GM10266 (cell line): ENCODE measurements around the gene CEL.
A peak's percentile ranks its signal among the peaks of the same experiment; 100 is the strongest.
"Not testable (repeated sequence)": the region's sequence is repeated elsewhere in the genome, so short reads cannot be mapped to it uniquely, and the experiment has no call there.

ENCODE experiments used
- DNase-seq: peaks from one replicate; pipeline ENCODE4 v3.0.0; 2012; ENCODE audit errors: extremely low spot score
- CTCF ChIP-seq: IDR thresholded peaks from 2 replicates; pipeline ENCODE4 v1.5.1; 2012; ENCODE audit warnings: mild to moderate bottlenecking, low read depth; ENCODE audit not compliant: control insufficient read depth, insufficient read depth; ENCODE audit errors: missing control alignments

CEL gene

GRCh38 chr9:133061764-133062145 is at the start of gene CEL:
Gene CEL (plus strand): TSS chr9:133061981. CDS start chr9:133062003, 22 bp downstream.
- DNase-seq, result not testable (repeated sequence)

- no peak for DNase-seq
Measured at GRCh38 chr9:133014696-133015095, 47.1 kb upstream of the CEL start.

GRCh38 chr9:133023117-133023890 is 38.5 kb upstream of the CEL start:
- DNase-seq, result peak; percentile 40
- TF ChIP-seq CTCF, result no peak

More at GRCh38 chr9:133014696-133015095, 47.1 kb upstream of the CEL start:
- TF ChIP-seq CTCF, result no peak

- no peak for DNase-seq
- no peak for TF ChIP-seq CTCF
Measured at GRCh38 chr9:133026426-133026825, 35.4 kb upstream of the CEL start.

- no peak for TF ChIP-seq CTCF
- DNase-seq, result no peak
Measured at GRCh38 chr9:133027134-133027533, 34.6 kb upstream of the CEL start.

- no peak for TF ChIP-seq CTCF
- no peak for DNase-seq
Measured at GRCh38 chr9:133028221-133028620, 33.6 kb upstream of the CEL start.

- no peak for DNase-seq
- no peak for TF ChIP-seq CTCF
Measured at GRCh38 chr9:133029994-133030316, 31.8 kb upstream of the CEL start.
